HEK293 (cell line): Measurements from ENCODE around the gene ADNP.
"Not testable (repeated sequence)": the region's sequence is repeated elsewhere in the genome, so short reads cannot be mapped to it uniquely, and the experiment has no call there.

ENCODE experiments used
- CTCF ChIA-PET: fragments of 350-600 bp; formaldehyde crosslinking; extraction: SDS; loops from one replicate; lab custom pipeline; 2021; ENCODE audit warnings: antibody characterized with exemption; lab: Yijun Ruan, JAX
- POLR2A ChIA-PET: fragments of 300-600 bp; formaldehyde crosslinking; extraction: SDS; loops from one replicate; lab custom pipeline; 2020; ENCODE audit warnings: antibody characterized with exemption, inconsistent platforms; lab: Yijun Ruan, JAX
- H3K27ac ChIP-seq: fragments of 200-500 bp; sonication (Bioruptor generic); 2 replicates; pipeline ENCODE4 v1.5.1; 2014; ENCODE audit warnings: low read depth, low read length, control low read depth, inconsistent platforms; ENCODE audit errors: extremely low read depth
- H3K36me3 ChIP-seq, 2 experiments: fragments of 200-500 bp in 1 of 2; sonication (Bioruptor generic) in 1 of 2; 1 replicate in 1 of 2; 2 replicates in 1 of 2; pipeline ENCODE4 v1.5.1; 2014 to 2017; ENCODE audit warnings: inconsistent platforms in 2 of 2, low read length in 2 of 2; ENCODE audit not compliant: control insufficient read depth in 2 of 2, insufficient read depth in 1 of 2
- H3K4me1 ChIP-seq: fragments of 200-500 bp; sonication (Bioruptor generic); 2 replicates; pipeline ENCODE4 v1.5.1; 2014; ENCODE audit warnings: mild to moderate bottlenecking, low read length, inconsistent platforms; ENCODE audit not compliant: control insufficient read depth, insufficient read depth
- H3K4me3 ChIP-seq: 2 replicates; pipeline ENCODE4 v1.5.1; 2011; ENCODE audit warnings: low read depth, mild to moderate bottlenecking, control low read depth, low read length, moderate library complexity
- H3K9me3 ChIP-seq: fragments of 200-500 bp; sonication (Bioruptor generic); 2 replicates; pipeline ENCODE4 v1.5.1; 2014; ENCODE audit warnings: low read depth, low read length, inconsistent platforms; ENCODE audit not compliant: control insufficient read depth, insufficient read depth
- BCL6B ChIP-seq: fragments of 450-650 bp; formaldehyde crosslinking; IDR thresholded peaks from 2 replicates; pipeline ENCODE4 v1.5.1; 2017; ENCODE audit warnings: missing biosample characterization, missing genetic modification characterization
- EGR2 ChIP-seq: fragments of 450-650 bp; formaldehyde crosslinking; IDR thresholded peaks from 2 replicates; pipeline ENCODE4 v1.5.1; 2016; ENCODE audit warnings: low read depth, missing biosample characterization, missing genetic modification characterization
- KLF7 ChIP-seq: fragments of 450-650 bp; formaldehyde crosslinking; IDR thresholded peaks from 2 replicates; pipeline ENCODE4 v1.5.1; 2016; ENCODE audit warnings: missing biosample characterization, missing genetic modification characterization, borderline replicate concordance
- KLF8 ChIP-seq: fragments of 450-650 bp; formaldehyde crosslinking; IDR thresholded peaks from 2 replicates; pipeline ENCODE4 v1.5.1; 2016; ENCODE audit warnings: missing biosample characterization, missing genetic modification characterization
- REST ChIP-seq: fragments of 450-650 bp; formaldehyde crosslinking; IDR thresholded peaks from 2 replicates; pipeline ENCODE4 v1.5.1; 2016; ENCODE audit warnings: missing biosample characterization, missing genetic modification characterization
- ZBTB8A ChIP-seq: fragments of 450-650 bp; formaldehyde crosslinking; IDR thresholded peaks from 2 replicates; pipeline ENCODE4 v1.5.1; 2016; ENCODE audit warnings: missing biosample characterization, missing genetic modification characterization
- ZNF133 ChIP-seq: fragments of 450-650 bp; formaldehyde crosslinking; IDR thresholded peaks from 2 replicates; pipeline ENCODE4 v1.5.1; 2016; ENCODE audit warnings: missing biosample characterization, missing genetic modification characterization
- ZNF146 ChIP-seq: fragments of 450-650 bp; formaldehyde crosslinking; IDR thresholded peaks from 2 replicates; pipeline ENCODE4 v1.5.1; 2016; ENCODE audit warnings: missing biosample characterization, missing genetic modification characterization
- ZNF37A ChIP-seq: fragments of 450-650 bp; IDR thresholded peaks from 2 replicates; pipeline ENCODE4 v1.5.1; 2018; ENCODE audit warnings: missing biosample characterization, missing genetic modification characterization
- ZNF510 ChIP-seq: fragments of 450-650 bp; formaldehyde crosslinking; IDR thresholded peaks from 2 replicates; pipeline ENCODE4 v1.5.1; 2018; ENCODE audit warnings: mild to moderate bottlenecking, missing genetic modification characterization, missing biosample characterization; ENCODE audit not compliant: insufficient replicate concordance
- ZNF558 ChIP-seq: fragments of 450-650 bp; formaldehyde crosslinking; IDR thresholded peaks from 2 replicates; pipeline ENCODE4 v1.5.1; 2016; ENCODE audit warnings: missing biosample characterization, missing genetic modification characterization
- TF ChIP-seq, protein P1 (sequence below): fragments of 450-650 bp; formaldehyde crosslinking; IDR thresholded peaks from 2 replicates; pipeline ENCODE4 v1.5.1; 2016; ENCODE audit warnings: missing biosample characterization, missing genetic modification characterization
- TF ChIP-seq, protein P2 (sequence below): fragments of 450-650 bp; formaldehyde crosslinking; IDR thresholded peaks from 2 replicates; pipeline ENCODE4 v1.5.1; 2016; ENCODE audit warnings: missing biosample characterization, missing genetic modification characterization
- TF ChIP-seq, protein P3 (sequence below): fragments of 450-650 bp; formaldehyde crosslinking; conservative IDR thresholded peaks from 2 replicates; pipeline ENCODE4 v1.5.1; 2016; ENCODE audit warnings: low read depth, missing biosample characterization, missing genetic modification characterization
- TF ChIP-seq, protein P4 (sequence below): fragments of 450-650 bp; formaldehyde crosslinking; optimal IDR thresholded peaks from 2 replicates; pipeline ENCODE3; 2016; ENCODE audit warnings: missing biosample characterization, mild to moderate bottlenecking, missing genetic modification characterization

ADNP gene

GRCh38 chr20:50885068-50885467, 46.2 kb downstream of the ADNP start:
- POLR2A ChIA-PET = interaction anchor here (0.7 kb wide), 1 partner anchor 14 kb away, joined by 3 read pairs; no protein-coding TSS in a partner anchor
- Histone ChIP-seq H3K27ac (no peak overlapping the region), H3K9me3 (no peaks in the 10 kb centered on the region), H3K4me1 (no peaks in the 10 kb centered on the region), H3K36me3 (peaks cover 0 to 18% of the 10 kb centered on the region in 2 experiments; a peak in 1 of 3 replicates)
- TF ChIP-seq ZNF37A (tag by site-specific recombination) (no peak), REST (tag by site-specific recombination) (no peak), ZNF133 (tag by site-specific recombination) (no peak), EGR2 (tag by site-specific recombination) (no peak)
- TF ChIP-seq, all 188 proteins: peak for 0
- CTCF ChIA-PET = interaction anchor here (1.0 kb wide), 1 partner anchor 91 kb away, joined by 3 read pairs; no protein-coding TSS in a partner anchor
- H3K4me3 ChIP-seq = no peak overlapping the region

GRCh38 chr20:50883856-50884255, 47.4 kb downstream of the ADNP start:
- Histone ChIP-seq H3K36me3 (peaks cover 0 to 6% of the 10 kb centered on the region in 2 experiments; a peak in 1 of 3 replicates), H3K9me3 (no peaks in the 10 kb centered on the region), H3K27ac (no peak overlapping the region), H3K4me1 (no peaks in the 10 kb centered on the region), H3K4me3 (no peak overlapping the region)
- TF ChIP-seq, protein P1, sequence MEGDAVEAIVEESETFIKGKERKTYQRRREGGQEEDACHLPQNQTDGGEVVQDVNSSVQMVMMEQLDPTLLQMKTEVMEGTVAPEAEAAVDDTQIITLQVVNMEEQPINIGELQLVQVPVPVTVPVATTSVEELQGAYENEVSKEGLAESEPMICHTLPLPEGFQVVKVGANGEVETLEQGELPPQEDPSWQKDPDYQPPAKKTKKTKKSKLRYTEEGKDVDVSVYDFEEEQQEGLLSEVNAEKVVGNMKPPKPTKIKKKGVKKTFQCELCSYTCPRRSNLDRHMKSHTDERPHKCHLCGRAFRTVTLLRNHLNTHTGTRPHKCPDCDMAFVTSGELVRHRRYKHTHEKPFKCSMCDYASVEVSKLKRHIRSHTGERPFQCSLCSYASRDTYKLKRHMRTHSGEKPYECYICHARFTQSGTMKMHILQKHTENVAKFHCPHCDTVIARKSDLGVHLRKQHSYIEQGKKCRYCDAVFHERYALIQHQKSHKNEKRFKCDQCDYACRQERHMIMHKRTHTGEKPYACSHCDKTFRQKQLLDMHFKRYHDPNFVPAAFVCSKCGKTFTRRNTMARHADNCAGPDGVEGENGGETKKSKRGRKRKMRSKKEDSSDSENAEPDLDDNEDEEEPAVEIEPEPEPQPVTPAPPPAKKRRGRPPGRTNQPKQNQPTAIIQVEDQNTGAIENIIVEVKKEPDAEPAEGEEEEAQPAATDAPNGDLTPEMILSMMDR = no peak
- TF ChIP-seq, protein P2, sequence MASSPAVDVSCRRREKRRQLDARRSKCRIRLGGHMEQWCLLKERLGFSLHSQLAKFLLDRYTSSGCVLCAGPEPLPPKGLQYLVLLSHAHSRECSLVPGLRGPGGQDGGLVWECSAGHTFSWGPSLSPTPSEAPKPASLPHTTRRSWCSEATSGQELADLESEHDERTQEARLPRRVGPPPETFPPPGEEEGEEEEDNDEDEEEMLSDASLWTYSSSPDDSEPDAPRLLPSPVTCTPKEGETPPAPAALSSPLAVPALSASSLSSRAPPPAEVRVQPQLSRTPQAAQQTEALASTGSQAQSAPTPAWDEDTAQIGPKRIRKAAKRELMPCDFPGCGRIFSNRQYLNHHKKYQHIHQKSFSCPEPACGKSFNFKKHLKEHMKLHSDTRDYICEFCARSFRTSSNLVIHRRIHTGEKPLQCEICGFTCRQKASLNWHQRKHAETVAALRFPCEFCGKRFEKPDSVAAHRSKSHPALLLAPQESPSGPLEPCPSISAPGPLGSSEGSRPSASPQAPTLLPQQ (tag by site-specific recombination) = no peak
- TF ChIP-seq ZNF146 (tag by site-specific recombination) (no peak), KLF8 (tag by site-specific recombination) (no peak), BCL6B (no peak), ZNF510 (tag by site-specific recombination) (no peak), KLF7 (no peak), ZBTB8A (tag by site-specific recombination) (no peak), ZNF558 (tag by site-specific recombination) (no peak)
- TF ChIP-seq, protein P3, sequence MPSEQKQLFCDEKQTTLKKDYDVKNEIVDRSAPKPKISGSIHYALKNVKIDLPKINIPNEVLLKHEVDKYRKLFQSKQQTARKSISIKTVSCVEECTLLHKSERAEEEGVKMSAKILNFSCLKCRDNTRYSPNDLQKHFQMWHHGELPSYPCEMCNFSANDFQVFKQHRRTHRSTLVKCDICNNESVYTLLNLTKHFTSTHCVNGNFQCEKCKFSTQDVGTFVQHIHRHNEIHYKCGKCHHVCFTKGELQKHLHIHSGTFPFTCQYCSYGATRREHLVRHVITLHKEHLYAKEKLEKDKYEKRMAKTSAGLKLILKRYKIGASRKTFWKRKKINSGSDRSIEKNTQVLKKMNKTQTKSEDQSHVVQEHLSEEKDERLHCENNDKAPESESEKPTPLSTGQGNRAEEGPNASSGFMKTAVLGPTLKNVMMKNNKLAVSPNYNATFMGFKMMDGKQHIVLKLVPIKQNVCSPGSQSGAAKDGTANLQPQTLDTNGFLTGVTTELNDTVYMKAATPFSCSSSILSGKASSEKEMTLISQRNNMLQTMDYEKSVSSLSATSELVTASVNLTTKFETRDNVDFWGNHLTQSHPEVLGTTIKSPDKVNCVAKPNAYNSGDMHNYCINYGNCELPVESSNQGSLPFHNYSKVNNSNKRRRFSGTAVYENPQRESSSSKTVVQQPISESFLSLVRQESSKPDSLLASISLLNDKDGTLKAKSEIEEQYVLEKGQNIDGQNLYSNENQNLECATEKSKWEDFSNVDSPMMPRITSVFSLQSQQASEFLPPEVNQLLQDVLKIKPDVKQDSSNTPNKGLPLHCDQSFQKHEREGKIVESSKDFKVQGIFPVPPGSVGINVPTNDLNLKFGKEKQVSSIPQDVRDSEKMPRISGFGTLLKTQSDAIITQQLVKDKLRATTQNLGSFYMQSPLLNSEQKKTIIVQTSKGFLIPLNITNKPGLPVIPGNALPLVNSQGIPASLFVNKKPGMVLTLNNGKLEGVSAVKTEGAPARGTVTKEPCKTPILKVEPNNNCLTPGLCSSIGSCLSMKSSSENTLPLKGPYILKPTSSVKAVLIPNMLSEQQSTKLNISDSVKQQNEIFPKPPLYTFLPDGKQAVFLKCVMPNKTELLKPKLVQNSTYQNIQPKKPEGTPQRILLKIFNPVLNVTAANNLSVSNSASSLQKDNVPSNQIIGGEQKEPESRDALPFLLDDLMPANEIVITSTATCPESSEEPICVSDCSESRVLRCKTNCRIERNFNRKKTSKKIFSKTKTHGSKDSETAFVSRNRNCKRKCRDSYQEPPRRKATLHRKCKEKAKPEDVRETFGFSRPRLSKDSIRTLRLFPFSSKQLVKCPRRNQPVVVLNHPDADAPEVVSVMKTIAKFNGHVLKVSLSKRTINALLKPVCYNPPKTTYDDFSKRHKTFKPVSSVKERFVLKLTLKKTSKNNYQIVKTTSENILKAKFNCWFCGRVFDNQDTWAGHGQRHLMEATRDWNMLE = no peak
- TF ChIP-seq, protein P4, sequence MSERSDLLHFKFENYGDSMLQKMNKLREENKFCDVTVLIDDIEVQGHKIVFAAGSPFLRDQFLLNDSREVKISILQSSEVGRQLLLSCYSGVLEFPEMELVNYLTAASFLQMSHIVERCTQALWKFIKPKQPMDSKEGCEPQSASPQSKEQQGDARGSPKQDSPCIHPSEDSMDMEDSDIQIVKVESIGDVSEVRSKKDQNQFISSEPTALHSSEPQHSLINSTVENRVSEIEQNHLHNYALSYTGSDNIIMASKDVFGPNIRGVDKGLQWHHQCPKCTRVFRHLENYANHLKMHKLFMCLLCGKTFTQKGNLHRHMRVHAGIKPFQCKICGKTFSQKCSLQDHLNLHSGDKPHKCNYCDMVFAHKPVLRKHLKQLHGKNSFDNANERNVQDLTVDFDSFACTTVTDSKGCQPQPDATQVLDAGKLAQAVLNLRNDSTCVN (tag by site-specific recombination) = no peak
- POLR2A ChIA-PET = no interaction called here
- CTCF ChIA-PET = no interaction called here

- H3K4me1 ChIP-seq, CTCF ChIA-PET, H3K36me3 ChIP-seq: not testable (repeated sequence)
Observed at GRCh38 chr20:50881759-50882424, 49.3 kb downstream of the ADNP start.

More at GRCh38 chr20:50881759-50882424, 49.3 kb downstream of the ADNP start:
- H3K9me3 ChIP-seq, H3K4me3 ChIP-seq, H3K27ac ChIP-seq, POLR2A ChIA-PET: not testable (repeated sequence)
